GM12878 (cell line): ENCODE measurements around the gene MRM1.

Experiments
- CTCF ChIP-seq, 3 experiments: IDR thresholded peaks in 2 of 3; conservative IDR thresholded peaks in 1 of 3; 2 replicates each; pipeline ENCODE4 v1.5.1; 2011; ENCODE audit warnings: low read depth in 3 of 3, low read length in 3 of 3, mild to moderate bottlenecking in 3 of 3, control low read depth in 2 of 3, moderate library complexity in 2 of 3, inconsistent platforms in 1 of 3, mixed read lengths in 1 of 3; ENCODE audit not compliant: control insufficient read depth in 2 of 3, insufficient read depth in 1 of 3; ENCODE audit errors: extremely low read depth in 1 of 3
- DPF2 ChIP-seq: fragments of 450-650 bp; IDR thresholded peaks from 2 replicates; pipeline ENCODE4 v1.6.1; 2017; ENCODE audit warnings: mild to moderate bottlenecking
- EZH2 ChIP-seq: IDR thresholded peaks from 2 replicates; pipeline ENCODE4 v1.6.1; 2012; ENCODE audit warnings: low read depth, mild to moderate bottlenecking, control low read depth, inconsistent platforms, low read length, borderline replicate concordance; ENCODE audit not compliant: control insufficient read depth
- KDM1A ChIP-seq: fragments of 200-600 bp; sonication (generic); IDR thresholded peaks from 2 replicates; pipeline ENCODE4 v1.6.1; 2016; ENCODE audit warnings: borderline replicate concordance
- MTA2 ChIP-seq: fragments of 450-650 bp; IDR thresholded peaks from 2 replicates; pipeline ENCODE4 v1.6.1; 2016; ENCODE audit warnings: low read depth, mild to moderate bottlenecking, moderate library complexity

GRCh38 chr17:36593656-36594316 is 7.6 kb upstream of the MRM1 start:
- TF ChIP-seq CTCF (IDR thresholded peaks at IDR 0.05 in 2 of 3, conservative IDR thresholded peaks at IDR 0.05 in 1 of 3; ENCODE audit: control insufficient read depth in 2 of 3, extremely low read depth in 1 of 3, insufficient read depth in 1 of 3, low read depth in 3 of 3, low read length in 3 of 3) (no peak), EZH2 (no peak), KDM1A (no peak), DPF2 (no peak), MTA2 (no peak)
